Measurements from ENCODE around the gene LSS.
A peak's percentile ranks its signal among the peaks of the same experiment; 100 is the strongest.

Gene LSS

DNA sequence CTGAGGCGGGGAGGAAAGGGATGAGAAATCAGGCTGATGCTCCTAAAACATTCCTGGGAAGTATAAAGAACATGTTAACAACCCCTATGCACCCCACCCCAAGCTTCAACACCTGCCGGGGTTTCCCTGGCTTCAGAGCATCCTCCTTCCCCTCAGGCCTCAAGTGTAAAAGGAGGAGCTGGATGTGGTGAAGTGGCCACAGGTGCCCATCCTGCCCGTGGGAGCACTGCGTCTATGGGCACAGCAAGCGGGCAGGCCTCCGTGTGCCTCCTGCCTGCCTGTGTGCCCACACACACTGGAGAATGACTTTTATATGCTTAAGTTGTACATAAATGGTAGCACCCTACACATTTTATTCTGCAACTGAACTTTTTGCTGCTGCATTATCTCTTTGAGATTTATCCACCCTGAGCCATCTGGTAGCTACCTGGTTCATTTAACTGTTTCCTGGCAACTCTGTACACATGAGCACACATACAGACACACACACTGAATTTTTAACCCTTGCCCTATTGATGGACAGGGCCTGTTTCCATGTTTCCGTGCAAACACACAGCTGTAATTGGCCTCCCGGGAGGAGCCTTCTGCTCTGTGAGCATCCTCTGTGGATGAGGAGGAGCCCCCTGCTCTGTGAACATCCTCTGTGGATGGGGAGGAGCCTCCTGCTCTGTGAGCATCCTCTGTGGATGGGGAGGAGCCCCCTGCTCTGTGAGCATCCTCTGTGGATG, 59.8 kb downstream of the LSS start:
- DNase-seq (ENCODE audit: low spot score): no peak

DNA sequence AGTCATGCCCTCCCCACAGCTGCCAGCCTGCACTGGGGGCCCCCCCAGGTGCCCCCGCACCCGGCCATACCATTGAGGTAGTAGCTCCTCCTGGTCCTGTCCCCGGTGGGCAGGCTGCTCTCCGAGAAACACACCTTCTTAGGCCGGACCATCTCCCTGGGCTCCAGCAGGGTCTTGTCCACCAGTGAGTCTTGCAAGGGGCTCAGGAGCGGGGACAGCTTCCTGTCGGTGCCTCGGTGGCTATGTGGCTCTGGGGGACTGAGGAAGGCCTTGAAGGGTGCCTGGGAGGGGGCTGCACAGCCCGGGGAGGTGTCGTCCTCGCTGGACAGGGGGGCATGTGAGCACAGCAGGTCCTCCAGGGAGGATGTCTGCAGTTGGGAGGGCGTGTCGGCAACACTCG, 60.3 kb downstream of the LSS start:
- no peak for DNase-seq (ENCODE audit: low spot score)

DNA sequence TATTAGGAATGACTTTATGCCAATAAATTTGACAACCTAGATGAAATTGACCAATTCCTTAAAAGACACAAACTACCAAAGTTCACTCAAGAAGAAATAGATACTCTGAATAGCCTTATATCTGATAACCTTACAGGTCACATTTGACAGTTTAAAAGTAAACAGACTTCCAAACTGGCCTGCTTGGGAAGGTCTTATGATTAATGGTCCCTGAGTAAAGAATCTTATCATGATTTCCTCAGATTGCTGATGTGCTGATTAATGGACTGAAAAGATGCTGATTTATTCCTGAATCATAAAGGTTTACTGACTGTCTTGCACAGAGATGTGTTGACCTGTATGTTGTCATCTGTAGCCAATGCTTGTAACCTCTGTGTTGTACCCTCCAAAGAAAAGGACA, 63.5 kb downstream of the LSS start:
- no peak for DNase-seq (ENCODE audit: low spot score)

DNA sequence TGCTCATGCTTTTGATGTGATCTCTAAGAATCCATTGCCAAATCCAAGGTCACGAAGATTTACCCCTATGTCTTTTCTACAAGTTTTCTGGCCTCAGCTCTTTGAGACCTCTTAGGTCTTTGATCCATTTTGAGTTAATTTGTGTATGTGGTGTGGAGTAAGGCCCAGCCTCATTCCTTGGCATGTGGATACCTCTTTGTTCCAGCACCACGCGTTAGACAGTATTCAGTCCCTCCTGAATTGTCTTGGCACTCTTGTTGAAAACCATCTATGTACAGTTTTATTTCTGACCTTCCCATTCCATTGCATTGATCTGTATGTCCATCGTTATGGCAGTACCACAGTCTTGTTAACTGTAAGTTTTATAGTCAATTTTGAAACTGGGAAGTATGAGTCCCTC, 65.2 kb downstream of the LSS start:
- DNase-seq (ENCODE audit: low spot score): no peak

DNA sequence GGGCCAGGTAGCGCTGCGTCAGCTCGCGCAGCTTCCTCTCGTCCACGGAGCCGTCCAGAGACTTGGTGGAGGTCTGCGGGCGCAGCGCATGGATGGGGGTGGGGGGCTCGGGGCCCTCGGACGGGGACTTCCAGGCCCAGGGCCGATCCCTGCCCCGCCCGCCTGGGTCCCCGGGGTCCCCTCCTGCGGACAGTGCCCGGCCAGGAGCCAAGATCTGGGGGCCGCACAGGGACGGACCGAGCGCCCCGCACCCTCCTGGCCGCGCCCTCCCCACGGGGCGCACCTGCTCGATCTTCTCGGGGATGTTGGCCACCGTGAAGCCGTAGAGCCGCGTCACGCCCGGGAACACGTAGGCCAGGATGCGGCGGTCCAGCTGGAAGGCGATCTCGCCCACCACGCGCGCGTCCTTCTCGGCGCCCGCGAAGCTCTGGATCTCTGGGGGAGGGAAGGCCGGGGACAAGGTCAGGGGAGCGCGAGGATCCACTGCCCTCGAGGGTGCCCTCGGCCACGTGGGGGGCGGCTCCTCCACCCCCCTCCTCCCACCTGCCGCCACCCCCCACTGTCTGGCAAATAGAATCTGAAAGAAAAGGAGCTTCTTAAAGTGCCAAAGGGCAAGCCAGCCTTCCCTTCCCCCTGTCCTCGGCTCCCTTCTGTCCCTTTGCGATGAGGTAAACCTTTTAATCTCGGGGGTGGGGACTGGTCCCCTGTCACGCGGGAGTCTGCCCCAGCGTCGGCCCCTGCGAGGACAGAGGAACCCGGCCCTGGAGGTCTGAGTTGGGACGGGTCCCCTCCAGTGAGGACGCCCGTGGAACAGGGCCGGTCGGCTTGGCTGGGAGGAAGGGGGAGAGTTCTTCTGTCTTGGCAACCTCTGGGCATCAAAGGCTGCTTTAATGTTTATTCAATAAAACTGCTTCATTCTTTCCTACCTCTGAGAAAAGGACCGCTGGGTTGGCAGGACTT, 66.7 kb downstream of the LSS start:
- no peak for DNase-seq (ENCODE audit: low spot score)

DNA sequence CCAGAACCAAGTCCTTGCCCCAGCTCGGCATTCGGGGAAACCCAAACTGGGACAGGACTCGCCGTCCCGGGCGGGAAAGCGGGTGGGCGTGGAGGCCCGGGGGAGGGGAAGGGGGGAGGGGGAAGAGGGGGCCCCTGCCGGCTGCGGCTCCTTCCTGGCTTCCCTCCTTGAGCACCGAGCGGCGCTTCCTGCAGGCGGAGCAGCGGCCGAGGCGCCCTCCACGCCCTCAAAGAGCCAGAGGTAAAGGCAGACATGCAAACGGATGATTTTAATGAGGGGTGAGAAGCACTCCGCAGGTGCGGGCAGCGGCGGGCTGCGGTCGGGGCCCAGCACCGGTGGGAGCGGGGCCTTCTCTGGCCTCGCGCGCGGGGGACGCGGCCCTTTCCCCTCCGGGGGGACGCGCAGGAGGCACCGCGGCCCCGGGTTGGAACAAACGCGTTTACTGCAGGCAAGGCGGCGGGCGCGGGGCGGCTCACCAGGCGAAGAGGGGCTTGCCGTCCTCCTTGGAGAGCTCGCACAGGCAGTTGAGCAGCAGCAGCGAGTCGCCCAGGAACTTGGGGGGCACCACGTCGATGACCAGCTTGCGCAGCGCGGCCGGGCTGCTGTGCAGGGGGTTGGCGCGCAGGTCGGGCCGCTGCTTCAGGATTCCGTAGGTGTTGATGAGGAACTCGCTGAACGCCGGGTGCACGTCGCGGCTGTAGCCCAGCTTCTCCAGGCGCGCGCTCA, 67.5 kb downstream of the LSS start:
- no peak for DNase-seq (ENCODE audit: low spot score)

DNA sequence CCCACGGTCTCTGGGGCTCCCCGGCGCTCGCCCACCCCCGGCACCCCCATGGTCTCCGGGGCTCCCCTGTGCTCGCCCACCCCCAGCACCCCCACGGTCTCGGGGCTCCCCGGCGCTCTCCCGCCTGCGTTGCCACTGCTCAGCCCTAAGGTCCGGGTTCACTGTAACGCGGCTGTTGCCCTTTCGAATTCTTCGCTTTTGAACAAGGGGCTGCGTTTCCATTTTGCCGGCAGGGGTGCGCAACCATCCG, 68.0 kb downstream of the LSS start:
- DNase-seq (ENCODE audit: low spot score): no peak

DNA sequence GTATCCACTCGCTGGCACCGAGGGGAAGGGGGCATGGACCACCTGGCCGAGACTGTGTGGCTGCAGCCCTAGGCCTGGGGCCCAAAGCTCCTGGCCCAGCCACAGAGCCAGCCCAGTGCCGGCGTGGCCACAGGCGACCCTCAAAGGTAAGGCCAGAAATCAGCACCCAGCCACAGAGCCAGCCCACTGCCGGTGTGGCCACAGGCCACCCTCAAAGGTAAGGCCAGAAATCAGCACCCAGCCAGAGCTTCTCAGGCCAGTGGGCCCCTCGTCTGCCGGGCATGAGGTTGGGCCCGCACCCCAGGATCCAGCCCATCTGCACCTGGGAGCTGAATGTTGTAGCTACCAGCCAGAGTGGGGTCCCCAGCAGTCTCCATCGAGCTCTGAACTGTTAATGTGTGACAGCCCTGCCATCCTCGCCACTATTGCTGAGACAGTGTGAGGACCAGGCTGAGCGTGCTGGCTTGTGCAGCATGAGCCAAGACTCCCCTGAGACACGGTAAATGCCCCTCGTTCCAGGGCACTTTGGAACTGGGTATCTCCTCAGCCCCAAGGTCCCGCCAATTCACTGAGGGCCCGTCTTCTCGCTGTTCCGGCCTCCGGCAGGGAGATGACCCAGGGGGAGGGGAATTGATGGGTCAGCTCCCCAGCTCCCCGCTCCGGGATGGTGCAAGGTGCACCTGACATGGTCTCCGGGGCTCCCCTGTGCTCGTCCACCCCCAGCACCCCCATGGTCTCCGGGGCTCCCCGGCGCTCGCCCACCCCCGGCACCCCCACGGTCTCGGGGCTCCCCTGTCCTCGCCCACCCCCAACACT, 68.5 kb downstream of the LSS start:
- DNase-seq (ENCODE audit: low spot score): no peak

DNA sequence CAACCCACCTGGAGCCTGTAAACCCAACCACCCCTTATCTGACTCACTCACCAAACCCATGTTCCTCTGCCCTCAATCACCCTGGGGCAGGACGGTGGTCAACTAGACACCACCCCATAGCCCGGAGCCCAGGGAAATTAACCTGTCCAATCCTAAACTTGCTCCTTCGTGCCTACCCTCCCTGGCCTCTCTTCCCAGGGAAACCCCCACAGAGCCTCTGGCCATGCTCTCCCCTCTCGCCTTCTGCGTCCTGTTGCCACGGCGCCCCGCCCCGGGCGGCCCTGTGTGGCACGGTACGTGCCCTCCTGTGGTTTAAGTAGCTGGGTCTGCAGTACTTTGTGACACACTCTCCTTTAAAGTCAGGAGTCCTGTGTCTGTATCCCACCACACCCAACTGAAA, 69.2 kb downstream of the LSS start:
- no peak for DNase-seq (ENCODE audit: low spot score)

DNA sequence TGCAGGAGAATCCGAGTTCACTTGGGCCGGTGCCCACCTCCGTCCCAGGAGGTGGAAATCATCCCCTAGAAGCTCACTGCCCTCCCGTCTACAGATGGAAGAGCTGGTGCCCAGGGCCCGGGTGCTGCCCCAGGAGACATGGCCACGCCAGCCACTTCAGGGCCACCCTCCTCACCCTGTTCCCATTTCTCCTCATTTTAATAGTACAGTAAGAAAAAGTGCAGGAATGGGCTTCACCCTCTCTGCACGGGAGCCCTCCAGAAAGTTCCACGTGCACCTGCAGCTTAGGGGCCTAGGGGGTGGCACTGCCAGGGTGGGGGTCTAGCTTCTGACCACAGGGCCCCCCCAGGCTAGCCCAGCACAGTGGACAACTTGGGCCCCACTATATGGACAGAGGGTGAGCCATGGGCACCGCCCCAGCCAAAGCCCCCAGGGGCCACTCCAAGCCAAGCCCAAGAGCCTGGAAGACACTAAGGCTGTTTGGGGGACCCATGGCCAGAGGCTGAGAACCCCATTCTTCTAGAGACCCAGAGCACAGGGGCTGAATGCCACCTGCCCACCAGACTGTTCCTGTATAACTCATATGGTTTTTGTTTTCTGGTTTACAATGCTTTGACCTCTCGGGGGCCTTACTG, 69.8 kb downstream of the LSS start:
- DNase-seq (ENCODE audit: low spot score): no peak

DNA sequence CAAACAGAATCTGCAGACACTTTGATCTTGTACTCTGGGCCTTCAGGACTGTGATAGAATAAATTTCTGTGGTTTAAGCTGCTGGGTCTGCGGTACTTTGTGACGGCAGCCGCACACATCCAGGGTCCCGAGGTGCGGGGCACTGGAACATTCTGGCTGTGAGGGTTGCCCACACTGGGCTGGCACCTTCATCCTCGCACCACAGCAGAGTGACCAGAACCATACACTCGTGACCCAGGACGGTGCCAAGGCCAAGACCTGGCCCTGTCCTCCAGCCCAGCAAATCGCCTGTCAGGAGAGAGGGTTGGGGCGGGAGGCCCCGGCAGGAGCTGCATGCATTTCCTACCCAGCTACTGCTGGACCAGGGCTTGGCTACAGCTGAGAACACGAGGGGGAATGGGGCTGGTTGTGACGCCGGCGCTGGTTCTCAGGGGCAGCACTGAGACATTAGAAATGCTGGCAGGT, 70.6 kb downstream of the LSS start:
- no peak for DNase-seq (ENCODE audit: low spot score)

DNA sequence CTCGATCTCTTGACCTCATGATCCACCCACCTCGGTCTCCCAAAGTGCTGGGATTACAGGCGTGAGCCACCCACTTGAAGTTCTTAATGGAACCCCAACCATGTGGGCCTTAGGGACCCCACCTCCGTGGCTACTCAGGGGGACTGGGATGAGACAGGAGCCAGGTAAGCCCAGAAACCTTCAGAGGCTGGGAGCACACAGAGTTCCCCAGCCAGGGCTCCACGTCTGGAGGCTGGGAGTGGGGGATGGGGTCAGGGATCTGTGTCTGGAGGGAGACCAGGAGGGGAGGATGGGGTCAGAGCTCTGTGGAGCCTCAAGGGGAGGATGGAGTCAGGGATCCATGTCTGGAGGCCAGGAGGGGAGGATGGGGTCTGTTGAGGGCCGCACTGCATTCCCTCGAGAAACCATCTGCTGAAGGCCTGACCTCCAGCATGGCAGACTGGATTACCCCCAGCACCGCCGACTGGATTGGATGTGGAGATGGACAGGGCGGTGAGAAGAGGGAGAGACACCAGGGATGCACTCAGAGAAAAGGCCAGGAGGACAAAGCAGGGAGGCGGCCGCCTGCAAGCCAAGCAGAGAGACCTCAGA, 71.1 kb downstream of the LSS start:
- no peak for DNase-seq (ENCODE audit: low spot score)

DNA sequence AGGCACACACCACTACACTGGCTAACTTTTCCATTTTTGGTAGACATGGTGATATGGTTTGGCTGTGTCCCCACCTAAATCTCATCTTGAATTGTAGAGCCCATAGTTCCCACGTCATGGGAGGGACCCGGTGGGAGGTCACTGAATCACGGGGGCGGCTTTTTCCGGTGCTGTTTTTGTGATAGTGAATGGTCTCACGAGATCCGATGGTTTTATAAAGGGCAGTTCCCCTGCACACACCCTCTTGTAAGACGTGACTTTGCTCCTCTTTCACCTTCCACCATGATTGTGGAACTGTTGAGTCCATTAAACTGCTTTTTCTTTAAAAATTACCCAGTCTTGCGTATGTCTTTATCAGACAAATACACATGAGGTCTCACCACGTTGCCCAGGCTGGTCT, 71.9 kb downstream of the LSS start:
- no peak for DNase-seq (ENCODE audit: low spot score)

DNA sequence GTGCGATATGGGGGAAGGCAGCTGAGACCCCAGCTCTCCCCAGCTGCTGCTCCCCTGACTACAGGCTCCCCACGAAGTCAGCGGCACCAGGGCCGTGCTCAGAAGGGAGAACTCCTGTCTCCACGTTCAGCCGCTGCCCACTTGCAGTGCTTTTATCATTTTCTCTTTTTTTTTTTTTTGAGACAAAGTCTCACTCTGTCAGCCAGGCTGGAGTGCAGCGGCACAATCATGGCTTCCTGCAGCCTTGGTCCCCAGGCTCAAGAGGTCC, 72.3 kb downstream of the LSS start:
- DNase-seq (ENCODE audit: low spot score): no peak

DNA sequence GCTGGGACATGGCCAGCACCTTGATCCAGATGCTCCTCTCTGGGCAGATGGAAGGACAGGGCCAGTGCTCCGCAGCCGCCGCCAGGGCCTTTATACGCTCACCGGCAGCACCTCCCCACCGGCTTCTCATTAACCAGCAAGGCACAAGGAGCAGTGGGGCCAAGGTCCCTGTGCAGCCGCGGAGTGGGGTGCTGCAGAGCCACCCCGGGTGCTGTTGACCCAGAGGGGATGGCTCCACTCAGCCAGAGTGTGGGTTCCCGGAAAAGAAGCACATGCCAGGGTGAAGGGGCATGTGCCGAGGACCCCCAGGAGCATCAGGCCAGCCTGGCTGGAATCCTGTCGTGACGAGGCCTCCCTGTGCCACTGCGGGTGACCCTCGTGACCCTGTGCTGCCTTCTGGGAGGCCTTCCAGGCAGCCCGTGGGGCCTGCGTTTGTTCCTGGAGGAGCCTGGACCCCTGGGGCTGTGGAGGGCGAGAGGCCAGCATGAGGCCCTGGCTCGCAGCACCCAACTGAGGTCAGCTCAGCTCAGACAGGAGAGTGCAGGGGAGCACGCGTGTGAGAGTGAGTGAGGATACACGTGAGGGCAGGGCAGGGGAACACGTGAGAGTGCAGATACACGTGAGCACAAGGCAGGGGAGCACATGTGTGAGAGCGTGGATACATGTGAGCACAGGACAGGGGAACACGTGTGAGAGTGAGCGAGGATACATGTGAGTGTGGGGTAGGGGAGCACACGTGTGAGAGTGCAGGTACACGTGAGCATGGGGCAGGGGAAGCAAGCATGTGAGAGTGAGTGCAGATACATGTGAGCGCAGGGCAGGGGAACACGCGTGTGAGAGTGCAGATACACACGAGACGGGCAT, 72.8 kb downstream of the LSS start, which contains the start of gene FTCD:
Gene FTCD (minus strand): TSS at position 66 of the 864 bp plus-strand sequence. CDS start 56 bp downstream, at position 10.
- DNase-seq (ENCODE audit: low spot score): no peak

DNA sequence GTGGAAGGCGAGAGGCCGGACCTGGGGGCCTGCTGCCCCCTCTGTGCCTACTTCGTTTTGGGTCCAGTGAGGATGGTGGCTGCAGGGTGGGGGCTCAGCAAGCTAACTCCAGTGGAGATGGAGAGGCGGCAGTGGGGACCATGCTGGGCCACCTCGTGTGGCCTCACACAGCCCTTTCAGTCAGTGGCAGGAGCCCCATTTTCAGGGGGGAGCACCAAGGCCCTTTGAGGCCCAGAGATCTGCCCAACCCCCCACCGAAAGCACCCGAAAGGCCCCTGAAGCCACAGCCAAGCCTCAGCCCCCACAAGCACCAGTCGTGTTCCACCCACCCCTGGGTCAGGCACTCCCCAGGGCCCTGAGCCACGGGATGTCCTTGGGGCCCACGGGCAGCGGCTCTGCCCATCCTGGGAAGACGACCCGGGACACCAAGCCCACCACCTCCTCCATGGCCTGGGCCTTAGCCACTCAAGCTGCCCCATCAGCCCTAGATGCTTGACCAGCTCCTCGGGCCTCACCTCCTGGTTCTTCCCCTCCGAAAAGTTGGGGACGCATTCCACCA, 73.5 kb downstream of the LSS start:
- no peak for DNase-seq (ENCODE audit: low spot score)

DNA sequence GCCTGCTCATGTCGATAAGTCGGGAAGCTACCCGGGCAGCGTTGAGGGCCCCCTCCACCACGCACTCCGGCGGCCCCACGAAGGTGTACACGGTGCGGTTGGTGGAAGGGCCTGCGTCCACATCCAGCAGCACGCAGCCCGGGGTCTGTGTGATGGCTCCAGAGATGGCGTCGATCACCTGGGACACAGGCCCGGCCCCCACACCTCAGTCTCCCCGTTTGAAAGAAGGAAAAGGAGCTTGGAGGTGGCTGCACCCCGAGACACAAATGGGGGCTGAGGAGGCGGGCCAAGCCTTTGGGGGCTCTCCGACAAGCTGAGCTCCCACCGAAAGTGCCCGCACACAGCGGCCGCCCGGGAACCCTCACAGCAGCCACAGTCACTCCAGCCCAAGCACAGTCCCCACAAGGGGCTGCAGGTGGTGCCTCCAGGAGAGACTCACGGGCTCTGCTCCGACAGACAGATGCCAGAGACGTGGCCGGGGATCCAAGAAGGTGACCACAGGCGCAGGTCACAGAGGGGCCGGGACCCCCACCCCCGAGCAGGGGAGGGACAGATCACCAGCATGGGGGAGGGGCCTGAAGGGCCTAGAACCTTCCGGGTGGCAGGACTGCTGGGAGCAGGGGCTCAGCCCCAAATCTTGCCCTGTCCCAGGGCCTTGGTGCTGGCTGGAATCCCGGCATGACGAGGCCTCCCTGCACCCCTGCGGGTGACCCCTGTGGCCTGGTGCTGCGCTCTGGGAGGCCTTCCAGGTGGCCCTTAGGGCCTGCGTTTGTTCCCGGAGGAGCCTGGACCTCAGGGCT, 74.2 kb downstream of the LSS start:
- no peak for DNase-seq (ENCODE audit: low spot score)

DNA sequence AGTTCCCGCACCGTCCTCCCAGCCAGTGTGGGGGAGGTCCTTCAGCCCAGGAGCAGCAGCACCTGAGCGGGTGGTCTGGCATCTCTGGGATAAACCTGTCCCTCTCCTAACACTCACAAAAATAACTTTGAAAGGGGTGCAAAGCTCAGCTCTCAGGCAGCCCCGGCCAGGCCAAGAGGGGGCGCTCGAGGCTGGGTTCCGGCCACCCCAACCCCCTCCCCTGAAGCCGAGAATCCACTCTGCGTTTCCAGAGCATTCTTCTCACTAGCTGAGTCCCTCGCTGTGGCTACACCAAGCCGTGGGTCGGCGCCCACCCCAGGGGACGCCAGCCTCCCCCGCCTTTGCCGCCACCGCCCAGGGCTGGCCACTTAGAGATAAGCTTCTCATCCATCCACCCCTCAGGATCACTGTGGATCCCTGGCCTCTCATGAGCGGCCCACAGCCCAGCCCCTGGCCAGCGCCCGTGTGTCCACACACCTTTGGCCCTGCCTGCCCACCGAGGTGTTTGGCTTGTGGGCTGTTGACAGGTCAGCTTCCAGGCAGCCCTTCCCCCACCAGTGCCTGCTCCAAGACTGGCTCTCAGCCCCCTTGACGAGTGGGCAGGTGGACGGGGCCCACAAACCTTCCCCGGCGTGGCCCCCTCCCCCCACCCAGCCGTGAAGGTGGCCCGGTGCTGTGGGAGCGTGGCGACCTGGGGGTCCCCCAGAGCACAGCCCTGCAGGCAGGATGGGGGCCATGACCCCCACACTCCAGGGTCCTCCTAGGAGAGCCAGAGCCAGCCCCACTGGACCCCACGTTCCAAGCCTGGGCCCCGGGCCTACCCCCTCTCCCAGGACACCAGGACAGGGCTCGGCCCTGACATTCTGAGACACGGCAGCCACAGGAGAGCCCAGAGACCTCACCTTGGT, 75.1 kb downstream of the LSS start:
- peak; percentile 92 for DNase-seq (ENCODE audit: low spot score)

Measured in AG20443 (cell line).